T-helper 1 cell treated with Interleukin-12 subunit alpha and Interleukin-12 subunit beta and Interleukin-4 antibody, amounts not matched to agents 30 ng/mL and 1 ng/mL, for 36 hours (primary cell): ENCODE data around the gene PCSK9. TPM values are rescaled to one million over a fixed set of nuclear protein-coding genes. Genes with fewer than 3 reads are reported as not detected.
"Not testable (repeated sequence)": the region's sequence is repeated elsewhere in the genome, so short reads cannot be mapped to it uniquely, and the experiment has no call there.

ENCODE experiments used
- intact Hi-C: fragments of 100-400 bp; cut with micrococcal nuclease; formaldehyde crosslinking; loops from one replicate; pipeline ENCODE4 v1.15.1; 2024
- total RNA-seq: library from RNA; stranded (reverse); gene quantifications from 2 replicates; pipeline ENCODE4 v1.2.3, GENCODE V29; 2022

The PCSK9 gene
- total RNA-seq, 1 donor from 2014 or later: not detected

DNA sequence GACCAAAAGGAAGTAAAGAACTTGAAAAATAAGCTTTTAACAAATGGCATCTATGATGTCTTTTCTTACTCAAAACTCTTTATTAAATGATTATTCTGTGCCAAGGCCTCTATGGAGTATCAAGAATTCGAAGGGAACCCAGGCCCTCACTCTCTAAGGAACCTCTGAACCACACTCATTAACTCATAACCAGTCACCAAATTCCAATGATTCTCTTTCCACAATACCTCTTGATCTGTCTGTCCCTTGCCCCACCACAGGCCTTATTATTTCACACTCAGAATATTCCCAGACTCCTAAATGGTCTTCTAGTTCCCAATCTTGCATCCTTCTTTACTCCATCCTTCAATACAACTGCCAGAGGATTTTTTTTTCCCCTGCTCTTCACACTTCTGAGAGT is 37.0 kb downstream of the PCSK9 start:
- intact Hi-C loops: no loop called here

- intact Hi-C loops: no loop called here
These were observed 39.1 kb downstream of the PCSK9 start for GRCh38 chr1:55078470-55078869.

DNA sequence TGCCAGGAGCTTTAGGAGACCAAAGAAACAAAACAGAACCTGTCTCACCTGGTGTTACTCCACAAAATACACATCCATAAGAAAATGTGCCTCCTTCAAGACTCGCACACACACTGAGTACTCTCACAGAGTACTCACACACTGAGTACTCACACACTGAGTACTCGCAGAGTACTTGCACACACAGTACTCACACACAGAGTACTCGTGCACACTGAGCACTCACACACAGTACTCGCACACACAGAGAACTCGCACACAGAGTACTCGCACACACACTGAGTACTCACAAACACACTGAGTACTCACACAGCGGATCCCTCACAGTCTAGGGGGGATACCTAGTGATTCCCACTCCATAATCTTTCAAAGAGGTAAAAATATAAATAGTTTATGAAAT is 40.3 kb downstream of the PCSK9 start:
- intact Hi-C loops: no loop called here

- intact Hi-C loops: no loop called here
These were observed 42.0 kb downstream of the PCSK9 start for GRCh38 chr1:55081188-55081904.

DNA sequence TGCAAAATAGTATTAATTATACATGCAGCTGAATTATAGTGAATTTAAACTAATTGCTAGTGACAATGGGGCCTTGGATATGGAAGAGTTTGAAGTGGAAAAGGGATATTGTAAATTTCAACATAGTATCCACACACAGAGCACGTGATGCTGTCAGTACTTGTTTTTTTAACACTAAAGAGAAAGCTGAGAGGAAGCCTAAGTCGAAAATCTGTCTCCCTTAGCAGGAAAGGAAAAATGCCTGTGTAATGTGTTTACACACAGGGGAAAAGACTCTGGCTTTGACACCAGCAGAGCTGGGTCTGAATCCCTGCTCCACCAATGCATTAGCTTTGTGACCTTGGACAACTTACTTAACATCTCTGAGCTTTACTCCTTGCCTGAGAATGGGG is 42.6 kb downstream of the PCSK9 start:
- intact Hi-C loops: no loop called here

DNA sequence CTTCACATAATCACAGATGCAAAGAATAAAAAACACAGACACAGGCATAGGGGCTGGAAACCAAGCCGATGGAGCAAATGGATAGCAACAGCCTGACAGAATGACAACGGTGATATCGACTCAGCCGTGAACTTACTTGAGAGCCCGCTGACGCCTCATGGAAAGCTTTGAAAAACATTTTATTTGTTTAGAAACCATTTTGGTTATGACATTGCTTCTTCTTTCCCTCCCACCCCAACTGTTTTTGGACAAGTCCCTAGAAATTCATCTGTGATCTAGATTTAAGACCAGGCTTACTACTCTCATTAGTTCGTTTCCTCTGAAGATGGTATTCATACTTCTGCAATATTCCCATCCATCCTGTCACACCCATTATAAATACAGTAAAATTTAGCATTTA is 44.9 kb downstream of the PCSK9 start:
- intact Hi-C loops: no loop called here

GRCh38 chr1:55087439-55087838 is 48.1 kb downstream of the PCSK9 start:
- intact Hi-C loops: no loop called here

DNA sequence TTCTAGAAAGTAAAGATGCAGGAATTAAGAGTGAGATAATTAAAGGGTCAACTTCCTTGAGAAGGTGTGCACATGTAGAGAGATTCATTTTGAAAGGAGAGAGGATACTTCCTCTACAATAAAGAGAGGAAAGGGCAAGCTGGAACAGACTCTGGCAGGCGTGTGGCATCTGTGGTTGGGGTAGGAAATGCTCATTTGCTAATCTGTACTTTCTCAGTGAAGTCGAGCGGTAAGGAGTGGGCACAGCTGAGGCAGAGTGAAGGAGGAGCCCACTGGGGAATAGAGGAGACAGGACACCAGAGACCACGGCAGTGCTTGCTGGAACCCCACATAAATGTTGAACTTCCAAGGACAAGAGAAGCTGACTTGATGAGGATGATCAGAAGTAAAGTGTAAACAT is 49.1 kb downstream of the PCSK9 start:
- intact Hi-C loops: no loop called here

- intact Hi-C loops: no loop called here
These were observed 50.3 kb downstream of the PCSK9 start for GRCh38 chr1:55089683-55090082.

DNA sequence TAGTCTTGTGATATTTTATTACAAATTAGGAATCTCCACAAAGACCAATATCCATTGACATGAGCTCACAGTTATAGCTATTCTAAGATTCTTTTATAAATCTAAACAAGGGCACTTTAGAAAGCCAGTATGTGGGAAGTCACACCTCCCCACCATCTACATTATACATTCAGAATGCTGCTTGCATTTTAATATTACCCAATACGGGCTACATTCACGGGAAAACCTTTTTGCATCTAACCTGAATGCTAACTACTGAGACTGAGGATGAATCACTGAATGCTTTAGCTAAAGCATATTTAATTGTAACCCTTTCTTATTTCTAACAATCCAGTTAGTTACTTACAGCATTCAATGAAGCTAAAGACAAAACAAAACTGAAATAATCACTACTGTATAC is 53.1 kb downstream of the PCSK9 start:
- intact Hi-C loops: no loop called here

DNA sequence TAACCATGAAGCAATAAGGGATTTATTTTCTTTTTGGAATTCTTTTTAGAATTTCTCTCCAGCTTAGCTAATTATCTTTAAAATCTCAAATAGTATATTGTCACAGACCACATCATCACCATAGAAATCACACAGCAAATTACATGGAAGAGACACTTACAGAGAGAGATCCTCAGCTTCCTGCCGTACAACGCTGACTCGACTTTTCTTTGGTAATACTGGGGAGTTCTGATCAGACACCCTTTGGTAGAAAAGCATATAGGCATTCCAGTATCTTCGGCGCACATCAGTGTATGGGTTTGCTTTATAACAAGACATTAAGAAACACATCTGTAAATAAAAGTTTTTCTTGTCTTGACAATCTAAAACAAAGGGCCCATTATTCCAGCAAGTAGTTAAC is 55.7 kb downstream of the PCSK9 start:
- intact Hi-C loops: no loop called here

DNA sequence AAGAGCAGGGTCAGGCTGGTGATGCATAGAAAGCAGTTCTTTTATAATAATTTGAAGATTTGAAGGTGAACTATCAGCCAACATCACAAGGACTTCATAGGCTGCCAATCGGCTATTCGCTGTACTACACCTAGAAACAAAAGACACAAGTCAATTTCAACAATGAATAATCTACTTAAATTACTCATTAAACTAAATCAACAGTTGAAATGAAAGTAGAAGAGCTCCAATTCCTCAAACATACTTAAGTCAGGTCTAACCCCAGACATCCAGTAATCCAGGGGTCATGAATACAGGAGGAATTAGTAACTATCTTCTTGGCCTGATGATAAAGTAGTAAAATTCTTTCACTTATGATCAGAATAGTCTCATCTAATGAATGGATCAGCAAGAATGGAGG is 64.5 kb downstream of the PCSK9 start:
- intact Hi-C loops: no loop called here

GRCh38 chr1:55107101-55107500 is 67.8 kb downstream of the PCSK9 start:
- intact Hi-C loops: no loop called here

DNA sequence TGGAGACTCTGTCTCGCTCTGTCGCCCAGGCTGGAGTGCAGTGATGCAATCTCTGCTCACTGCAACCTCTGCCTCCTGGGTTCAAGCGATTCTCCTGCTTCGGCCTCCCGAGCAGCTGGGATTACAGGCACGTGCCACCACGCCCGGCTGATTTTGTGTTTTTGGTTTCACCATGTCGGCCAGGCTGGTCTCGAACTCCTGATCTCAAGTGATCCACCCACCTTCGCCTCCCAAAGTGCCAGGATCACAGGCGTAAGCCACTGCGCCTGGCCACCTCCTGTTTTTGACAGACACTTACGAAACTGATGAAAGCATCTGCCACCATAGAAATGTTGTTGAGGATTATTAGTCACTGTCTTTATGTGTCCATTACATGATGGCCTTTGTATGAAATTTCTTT is 69.7 kb downstream of the PCSK9 start:
- intact Hi-C loops: not testable (repeated sequence)

Other genes starting within 250 kb of the PCSK9 start
- gene TTC22, start 238.2 kb upstream of the PCSK9 start, total RNA-seq: 10.2 and 11.0 TPM in 2 replicates
- 130 and 139 TPM in 2 replicates for gene DHCR24, start 152.4 kb upstream of the PCSK9 start, total RNA-seq
- gene TMEM61, start 58.9 kb upstream of the PCSK9 start, total RNA-seq: not detected in 2 replicates
- gene BSND, start 40.6 kb upstream of the PCSK9 start, total RNA-seq: not detected in 2 replicates
- 41.9 and 43.9 TPM in 2 replicates for gene USP24, start 175.8 kb downstream of the PCSK9 start, total RNA-seq